ENCODE measurements around the gene ZNF296.

DNA sequence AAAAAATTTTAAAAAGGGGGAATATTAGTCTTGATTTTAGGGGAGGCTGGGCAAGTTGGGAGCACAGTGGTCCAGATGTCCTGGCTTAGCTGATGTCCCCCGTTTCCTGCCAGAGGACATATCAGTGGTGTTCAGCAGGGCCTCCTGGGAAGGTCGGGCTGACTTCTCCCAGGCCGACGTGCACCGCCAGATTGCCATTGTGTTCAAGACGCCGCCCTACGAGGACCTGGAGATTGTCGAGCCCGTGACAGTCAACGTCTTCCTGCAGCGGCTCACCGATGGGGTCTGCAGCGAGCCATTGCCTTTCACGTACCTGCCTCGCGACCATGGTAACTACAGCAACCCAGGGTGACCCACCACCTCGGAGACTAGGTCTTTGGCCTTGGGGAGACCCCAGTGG, 43.9 kb downstream of the ZNF296 start:
- TF ChIP-seq, protein P1, sequence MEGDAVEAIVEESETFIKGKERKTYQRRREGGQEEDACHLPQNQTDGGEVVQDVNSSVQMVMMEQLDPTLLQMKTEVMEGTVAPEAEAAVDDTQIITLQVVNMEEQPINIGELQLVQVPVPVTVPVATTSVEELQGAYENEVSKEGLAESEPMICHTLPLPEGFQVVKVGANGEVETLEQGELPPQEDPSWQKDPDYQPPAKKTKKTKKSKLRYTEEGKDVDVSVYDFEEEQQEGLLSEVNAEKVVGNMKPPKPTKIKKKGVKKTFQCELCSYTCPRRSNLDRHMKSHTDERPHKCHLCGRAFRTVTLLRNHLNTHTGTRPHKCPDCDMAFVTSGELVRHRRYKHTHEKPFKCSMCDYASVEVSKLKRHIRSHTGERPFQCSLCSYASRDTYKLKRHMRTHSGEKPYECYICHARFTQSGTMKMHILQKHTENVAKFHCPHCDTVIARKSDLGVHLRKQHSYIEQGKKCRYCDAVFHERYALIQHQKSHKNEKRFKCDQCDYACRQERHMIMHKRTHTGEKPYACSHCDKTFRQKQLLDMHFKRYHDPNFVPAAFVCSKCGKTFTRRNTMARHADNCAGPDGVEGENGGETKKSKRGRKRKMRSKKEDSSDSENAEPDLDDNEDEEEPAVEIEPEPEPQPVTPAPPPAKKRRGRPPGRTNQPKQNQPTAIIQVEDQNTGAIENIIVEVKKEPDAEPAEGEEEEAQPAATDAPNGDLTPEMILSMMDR (conservative IDR thresholded peaks at IDR 0.05; ENCODE audit: low read length), result no peak
- no peak for TF ChIP-seq EZH2phosphoT487 (IDR thresholded peaks at IDR 0.05; ENCODE audit: borderline replicate concordance, low read depth, low read length)

Data from OCI-LY7 (cell line).